Ammon's horn (tissue), 1 donor: ENCODE results near the gene PTAFR.

ENCODE experiments used
- DNase-seq: peaks from one replicate; pipeline ENCODE4 v3.0.0-alpha.2; 2016; ENCODE audit warnings: low spot score

Gene PTAFR, protein sequence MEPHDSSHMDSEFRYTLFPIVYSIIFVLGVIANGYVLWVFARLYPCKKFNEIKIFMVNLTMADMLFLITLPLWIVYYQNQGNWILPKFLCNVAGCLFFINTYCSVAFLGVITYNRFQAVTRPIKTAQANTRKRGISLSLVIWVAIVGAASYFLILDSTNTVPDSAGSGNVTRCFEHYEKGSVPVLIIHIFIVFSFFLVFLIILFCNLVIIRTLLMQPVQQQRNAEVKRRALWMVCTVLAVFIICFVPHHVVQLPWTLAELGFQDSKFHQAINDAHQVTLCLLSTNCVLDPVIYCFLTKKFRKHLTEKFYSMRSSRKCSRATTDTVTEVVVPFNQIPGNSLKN

GRCh38 chr1:28176492-28177470 is at the start of gene PTAFR:
Gene PTAFR, minus strand, starts transcription at chr1:28176690. Its CDS starts 25,669 bp downstream, at chr1:28151021.
- peak; percentile 44 for DNase-seq

GRCh38 chr1:28213315-28213714 is 36.8 kb upstream of the PTAFR start:
- no peak for DNase-seq

DNA sequence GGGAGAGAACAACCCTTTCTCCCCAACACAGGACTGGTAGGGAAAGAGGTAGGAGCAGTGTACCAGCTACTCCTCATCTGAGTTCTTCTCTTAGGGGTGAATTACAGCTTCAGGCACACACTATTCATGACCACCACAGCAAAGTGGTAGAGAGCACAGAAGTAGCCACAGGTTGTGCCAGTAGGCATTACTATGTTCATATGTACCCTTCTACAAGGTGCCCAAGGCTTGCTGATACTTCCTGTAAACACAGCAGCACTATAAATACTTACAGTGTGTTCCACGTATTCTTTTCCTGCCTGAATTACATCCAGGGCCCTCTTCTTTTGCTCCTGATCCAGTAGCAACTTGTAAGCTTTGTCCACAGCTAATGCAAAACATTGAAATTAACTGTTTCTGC is 33.2 kb upstream of the PTAFR start:
- no peak for DNase-seq

DNA sequence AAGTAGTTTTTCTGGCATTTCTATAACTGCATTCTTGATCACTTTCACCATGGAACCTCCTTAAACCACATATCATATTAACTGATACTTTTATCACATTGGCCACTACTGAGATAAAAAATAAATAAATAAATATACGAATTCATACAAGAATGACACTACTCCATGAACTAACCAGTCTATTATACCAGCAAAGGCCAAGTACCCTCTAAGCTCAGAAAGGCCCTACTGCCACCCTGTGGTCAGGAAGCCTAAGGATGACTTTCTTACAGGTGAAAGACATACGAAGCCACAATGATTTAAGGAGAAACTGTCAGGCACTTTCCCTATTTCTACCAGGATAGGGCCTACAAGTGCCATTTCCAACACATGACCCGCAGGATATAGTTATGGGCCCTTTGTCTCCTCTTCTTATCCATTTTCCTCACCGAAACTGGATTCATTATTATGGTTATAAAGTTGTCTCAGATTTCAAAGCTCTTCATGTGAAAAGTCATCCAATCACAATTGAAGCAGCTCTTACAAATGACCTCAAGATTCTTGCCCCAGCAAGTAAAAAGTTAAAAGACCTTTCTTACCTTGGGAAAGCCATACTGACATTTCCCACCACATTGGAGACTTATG is 32.4 kb upstream of the PTAFR start:
- peak; percentile 86 for DNase-seq

DNA sequence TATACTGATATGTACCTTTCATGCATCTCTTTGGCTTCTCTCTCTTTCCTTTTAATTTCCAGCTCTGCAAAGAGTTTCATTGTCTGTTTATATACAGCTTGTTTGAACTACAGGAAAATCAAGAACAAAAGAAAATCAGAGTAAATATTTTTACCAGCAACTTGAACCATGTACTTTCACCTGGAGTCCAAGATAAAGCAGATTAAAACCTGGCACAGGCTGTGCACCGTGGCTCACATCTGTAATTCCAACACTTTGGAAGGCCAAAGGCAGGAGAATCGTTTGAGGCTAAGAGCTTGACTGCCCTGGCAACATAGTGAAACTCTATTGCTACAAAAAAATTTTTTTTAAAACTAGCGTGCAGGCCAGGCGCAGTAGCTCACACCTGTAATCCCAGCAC is 28.8 kb upstream of the PTAFR start:
- no peak for DNase-seq

GRCh38 chr1:28200234-28200873 is 23.9 kb upstream of the PTAFR start:
- DNase-seq: no peak

- DNase-seq: no peak
Measured at GRCh38 chr1:28199328-28200233, 23.1 kb upstream of the PTAFR start.

DNA sequence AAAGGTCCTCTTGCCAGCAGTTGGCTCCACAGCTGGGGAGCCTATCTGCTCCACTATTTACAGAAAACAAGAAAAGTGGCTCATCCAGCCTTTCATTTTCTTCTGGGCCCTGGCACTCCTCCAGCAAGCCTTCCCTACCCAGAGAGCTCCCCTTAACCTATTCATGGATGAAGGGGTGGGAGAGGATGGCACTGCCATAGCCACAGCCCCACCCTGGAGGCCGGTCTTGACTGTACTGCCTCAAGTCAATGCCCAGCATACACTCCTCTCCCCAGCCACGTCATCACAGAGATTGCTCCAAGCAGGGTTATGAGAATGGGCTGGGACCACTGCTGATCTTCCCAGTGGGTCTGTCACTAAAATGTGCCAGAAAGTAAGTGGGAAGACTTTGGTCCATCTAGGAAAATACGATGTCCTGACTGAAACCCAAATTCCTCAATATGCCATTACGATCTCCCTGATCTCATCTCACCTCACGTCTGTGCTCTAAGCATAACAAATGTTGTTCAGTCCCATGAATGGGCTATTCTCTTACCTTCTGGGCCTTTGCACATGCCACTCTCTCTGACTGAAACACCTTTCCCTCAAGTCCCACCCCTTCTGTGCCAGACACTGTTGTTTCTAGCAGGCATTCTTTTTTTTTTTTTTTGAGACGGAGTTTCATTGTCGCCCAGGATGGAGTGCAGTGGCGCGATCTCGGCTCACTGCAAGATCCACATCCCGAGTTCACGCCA is 21.4 kb upstream of the PTAFR start:
- no peak for DNase-seq

- no peak for DNase-seq
Measured at GRCh38 chr1:28196330-28196729, 19.8 kb upstream of the PTAFR start.

GRCh38 chr1:28195780-28196179 is 19.3 kb upstream of the PTAFR start:
- no peak for DNase-seq

DNA sequence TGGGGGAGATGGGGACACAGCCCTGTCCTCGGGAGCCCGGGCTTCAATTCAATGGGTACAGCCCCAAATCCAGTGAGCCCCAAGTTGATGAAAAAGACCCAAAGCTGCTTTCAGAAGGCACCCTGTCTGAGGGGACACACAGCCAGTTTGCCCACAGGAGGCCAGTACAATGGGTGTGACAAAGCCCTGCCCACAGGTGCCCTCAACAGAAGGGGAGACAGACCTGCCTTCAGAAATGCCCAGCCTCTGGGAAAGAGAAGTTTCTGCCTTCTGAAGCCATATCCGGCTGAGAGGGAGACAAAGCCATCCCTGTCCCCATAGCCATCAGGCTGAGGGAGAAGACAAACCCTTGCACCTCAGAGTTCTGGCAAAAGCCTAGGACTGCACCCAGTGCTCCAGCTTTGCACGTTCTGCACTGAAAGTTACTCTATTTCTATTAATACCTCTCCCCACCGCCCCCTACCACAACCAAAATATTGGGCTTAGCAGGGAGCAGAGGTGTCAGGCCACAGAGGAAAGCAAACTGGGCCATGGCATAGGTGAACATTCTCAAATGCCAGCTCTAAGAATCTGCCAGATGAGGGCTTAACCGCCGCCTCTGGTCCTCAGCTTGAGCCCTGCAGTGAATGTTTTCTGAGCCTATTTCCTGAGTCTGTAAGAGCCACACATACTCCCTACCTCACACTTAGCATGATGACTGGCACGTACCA is 18.0 kb upstream of the PTAFR start:
- no peak for DNase-seq

- no peak for DNase-seq
Measured at GRCh38 chr1:28193701-28194161, 17.2 kb upstream of the PTAFR start.

- no peak for DNase-seq
Measured at GRCh38 chr1:28190996-28191645, 14.6 kb upstream of the PTAFR start.

DNA sequence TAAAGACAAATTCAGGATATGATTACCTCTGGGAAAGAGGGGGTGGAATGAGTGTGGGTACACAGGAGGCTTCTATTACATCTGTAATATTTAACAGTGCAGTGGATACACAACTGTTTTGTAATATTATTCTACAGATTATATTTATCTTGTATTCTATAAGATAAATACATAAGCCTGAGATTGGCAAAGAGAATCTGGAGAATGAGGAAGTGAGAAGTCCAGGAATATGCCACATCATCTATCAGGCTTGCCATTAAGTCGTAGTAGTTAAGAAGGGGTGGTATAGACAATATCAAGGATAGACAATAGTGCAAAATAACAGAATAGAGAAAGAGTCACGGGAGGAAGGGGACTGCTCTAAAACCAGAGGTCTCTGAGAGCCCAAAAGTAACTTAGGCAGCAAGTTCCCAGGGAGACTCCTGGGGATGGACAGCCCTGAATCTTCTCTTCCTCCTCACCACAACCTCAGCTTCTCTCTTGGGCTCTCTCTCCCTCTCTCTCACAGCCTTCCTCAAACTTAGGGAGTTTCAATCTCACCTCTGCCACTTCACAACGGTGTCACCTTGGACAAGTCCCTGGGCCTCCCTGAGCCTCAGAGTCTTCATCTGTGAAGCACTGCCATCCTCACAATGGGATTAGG is 14.0 kb upstream of the PTAFR start:
- DNase-seq: no peak

DNA sequence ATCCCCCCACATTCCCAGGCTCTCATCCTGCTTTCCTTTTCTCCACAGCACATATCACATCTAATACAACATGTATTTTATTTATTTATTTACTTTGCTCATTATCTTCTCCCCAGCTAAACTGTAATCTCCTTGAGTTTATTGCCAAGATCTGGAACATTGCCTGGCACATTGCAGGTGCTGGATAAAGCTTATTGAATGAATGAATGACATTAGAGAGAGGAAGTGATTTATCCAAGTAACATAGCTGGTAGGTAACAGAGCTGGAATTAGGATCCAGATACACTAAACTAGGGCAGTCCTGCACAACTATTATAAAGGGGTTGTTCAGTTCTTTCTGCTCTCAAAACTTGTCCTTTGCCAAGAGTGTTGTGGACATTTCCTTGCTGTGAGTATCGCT is 8.6 kb upstream of the PTAFR start:
- no peak for DNase-seq

DNA sequence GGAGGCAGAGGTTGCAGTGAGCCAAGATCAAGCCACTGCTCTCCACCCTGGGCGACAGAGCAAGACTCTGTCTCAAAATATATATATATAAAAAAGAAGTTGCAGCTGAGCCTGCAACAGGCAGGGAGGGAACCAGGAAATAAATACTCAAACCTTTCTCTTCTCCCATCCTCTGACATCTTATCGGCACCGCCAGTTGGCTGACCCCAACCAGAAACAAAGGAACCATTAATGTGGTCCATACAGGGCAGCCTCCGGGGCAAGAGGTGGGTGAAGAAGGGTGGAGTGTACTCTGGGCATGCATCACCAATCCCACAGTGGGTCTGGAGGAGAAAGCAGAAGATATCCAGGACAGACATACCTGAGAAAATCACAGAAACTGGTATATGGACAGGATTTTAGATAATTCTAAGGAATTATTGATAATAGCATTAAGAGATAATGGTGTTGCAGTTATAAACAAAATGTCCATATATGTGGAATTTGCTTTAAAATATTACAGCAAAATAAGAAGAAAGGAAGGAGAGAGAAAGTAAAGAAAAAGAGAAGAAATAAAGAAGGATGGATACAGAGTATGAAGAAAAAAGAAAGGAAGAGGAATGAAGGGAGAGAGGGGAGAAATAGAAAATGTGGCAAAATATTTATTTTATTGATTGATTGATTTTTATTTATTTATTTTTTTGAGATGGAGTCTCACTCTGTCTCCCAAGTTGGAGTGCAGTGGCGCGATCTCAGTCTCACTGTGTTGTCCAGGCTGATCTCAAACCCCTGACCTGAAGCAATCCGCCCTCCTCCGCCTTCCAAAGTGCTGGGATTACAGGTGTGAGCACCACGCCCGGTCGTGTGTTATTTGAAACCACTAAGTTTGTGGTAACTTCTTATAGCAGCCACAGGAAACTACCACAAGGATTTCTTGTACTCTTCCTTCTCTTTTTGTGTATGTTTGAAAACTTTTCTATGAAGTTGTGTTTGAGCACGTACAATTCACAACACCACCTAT is 4.1 kb upstream of the PTAFR start:
- no peak for DNase-seq
